Common myeloid progenitor, CD34-positive (primary cell): Measurements from ENCODE around the gene SCGB2B2.

Source experiments
- CTCF ChIA-PET: fragments of 350-600 bp; sonication (Branson Sonifier 250); formaldehyde crosslinking; loops from one replicate; lab custom pipeline; 2021; ENCODE audit warnings: antibody characterized with exemption; lab: Charles Lee
- POLR2A ChIA-PET: fragments of 350-600 bp; sonication (Branson Sonifier 250); formaldehyde crosslinking; loops from one replicate; lab custom pipeline; 2021; ENCODE audit warnings: antibody characterized with exemption; lab: Charles Lee
- DNase-seq, 3 donors: peaks; one replicate each; pipeline versions ENCODE4 v3.0.0 to v3.0.0-alpha.2; 2013
- H3K27ac ChIP-seq, 2 experiments: 1 replicate in 1 of 2; 2 replicates in 1 of 2; pipeline ENCODE4 v1.7.0; 2013; ENCODE audit warnings: inconsistent platforms in 2 of 2, low read length in 2 of 2, mild to moderate bottlenecking in 2 of 2, low read depth in 1 of 2, moderate library complexity in 1 of 2; ENCODE audit not compliant: severe bottlenecking in 2 of 2, insufficient read depth in 1 of 2, poor library complexity in 1 of 2
- H3K27me3 ChIP-seq, 5 experiments: replicated peaks in 2 of 5; 1 replicate in 3 of 5; 2 replicates in 2 of 5; pipeline versions ENCODE4 v1.6.1 to v1.7.0; 2013; ENCODE audit warnings: low read length in 4 of 5, mild to moderate bottlenecking in 2 of 5, moderate library complexity in 2 of 5, inconsistent platforms in 1 of 5; ENCODE audit not compliant: insufficient read depth in 5 of 5, control insufficient read depth in 4 of 5
- H3K36me3 ChIP-seq, 4 experiments: 1 replicate in 2 of 4; 2 replicates in 2 of 4; pipeline versions ENCODE4 v1.6.1 to v1.7.0; 2013; ENCODE audit warnings: low read length in 3 of 4, control low read depth in 1 of 4, mild to moderate bottlenecking in 1 of 4; ENCODE audit not compliant: control insufficient read depth in 4 of 4, insufficient read depth in 4 of 4
- H3K4me1 ChIP-seq, 4 experiments: 1 replicate in 3 of 4; 2 replicates in 1 of 4; pipeline versions ENCODE4 v1.6.1 to v1.7.1; 2013; ENCODE audit warnings: low read length in 3 of 4, mild to moderate bottlenecking in 3 of 4, control low read depth in 1 of 4, inconsistent platforms in 1 of 4, moderate library complexity in 1 of 4; ENCODE audit not compliant: control insufficient read depth in 4 of 4, insufficient read depth in 4 of 4; ENCODE audit errors: control extremely low read depth in 1 of 4
- H3K4me3 ChIP-seq, 7 experiments: 1 replicate in 4 of 7; 2 replicates in 3 of 7; pipeline versions ENCODE4 v1.5.1 to v1.7.0; 2013; ENCODE audit warnings: mild to moderate bottlenecking in 7 of 7, low read length in 6 of 7, moderate library complexity in 6 of 7, inconsistent platforms in 2 of 7, low read depth in 2 of 7, control low read depth in 1 of 7; ENCODE audit not compliant: insufficient read depth in 4 of 7, control insufficient read depth in 1 of 7; ENCODE audit errors: extremely low read depth in 1 of 7
- H3K9me3 ChIP-seq, 5 experiments: 1 replicate in 4 of 5; 2 replicates in 1 of 5; pipeline versions ENCODE4 v1.6.1 to v1.7.1; 2013; ENCODE audit warnings: low read length in 4 of 5, mild to moderate bottlenecking in 2 of 5, inconsistent platforms in 1 of 5, low read depth in 1 of 5, moderate library complexity in 1 of 5; ENCODE audit not compliant: control insufficient read depth in 4 of 5, insufficient read depth in 2 of 5; ENCODE audit errors: control extremely low read depth in 1 of 5
- WGBS: methylation state at CpG from one replicate; pipeline ENCODE4 v1.1.5; 2013; ENCODE audit not compliant: insufficient coverage; 5-methylcytosine and 5-hydroxymethylcytosine counted together

SCGB2B2 gene

DNA sequence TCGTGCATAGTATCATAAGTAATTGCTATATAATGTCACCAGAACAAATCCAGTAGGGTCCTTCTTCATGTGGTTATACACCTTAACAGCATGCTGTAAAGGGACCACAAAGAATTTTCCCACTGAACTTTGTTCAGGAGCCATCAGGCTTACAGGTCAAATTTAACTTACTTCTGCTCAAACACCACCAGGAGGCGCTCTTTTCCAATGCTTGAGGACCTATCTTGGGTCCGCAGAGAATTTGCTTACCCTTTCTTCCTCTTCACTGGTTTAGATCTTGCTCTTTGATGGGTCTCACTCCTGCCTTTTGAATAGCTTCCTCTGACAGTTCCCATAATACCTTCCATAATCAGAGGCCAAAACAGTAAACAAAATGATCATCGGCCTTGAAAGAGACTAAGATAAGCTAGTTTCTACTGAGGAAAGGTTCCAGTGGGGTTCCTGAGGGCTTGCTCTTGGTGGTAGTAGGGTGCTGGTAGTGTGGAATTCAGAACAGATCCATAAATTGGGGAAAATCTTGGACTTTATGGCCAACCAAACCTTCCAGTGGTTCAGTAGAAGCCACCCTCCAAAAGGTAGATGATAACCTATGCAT lies 37.4 kb downstream of the SCGB2B2 start:
- no peak overlapping the region for H3K27ac ChIP-seq
- whole genome bisulfite sequencing, result 0% methylated on average over 2 of the region's 4 CpGs
- H3K4me3 ChIP-seq, result no peak overlapping the region
- ChIA-PET CTCF (interaction anchor here (0.7 to 6.0 kb wide), 9 partner anchors 12 to 287 kb away, joined by 3 to 41 read pairs (median 3); partner anchors contain the start of gene ZNF302), POLR2A (no interaction called here)
- H3K36me3 ChIP-seq, result no peaks in the 10 kb centered on the region
- peak; percentile 70 to 85 (median 82) for DNase-seq
- H3K9me3 ChIP-seq, result peaks cover 0 to 16% (median 10%) of the 10 kb centered on the region in 5 experiments
- no peaks in the 10 kb centered on the region for H3K4me1 ChIP-seq
- peaks cover 0 to 2% (median 0%) of the 10 kb centered on the region in 5 experiments for H3K27me3 ChIP-seq

DNA sequence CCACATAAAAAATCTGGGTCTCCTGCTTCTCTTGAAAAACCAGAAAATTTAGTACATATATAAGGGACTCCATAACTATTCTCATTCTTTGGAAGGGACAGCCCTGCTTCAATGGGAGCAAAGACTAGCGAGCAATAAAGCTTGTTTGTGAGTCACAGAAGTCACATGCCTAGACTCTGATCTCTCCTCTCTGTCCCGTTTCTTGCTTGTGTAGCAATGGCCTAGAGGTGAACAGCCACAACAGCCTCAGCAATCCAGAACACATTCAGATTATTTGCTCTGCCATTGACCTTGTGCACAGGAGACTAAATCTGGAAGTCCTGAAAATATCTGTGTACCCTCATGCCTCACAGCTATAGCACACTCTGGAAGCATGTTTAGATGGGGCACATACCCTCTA lies 43.2 kb downstream of the SCGB2B2 start:
- DNase-seq, result no peak
- Histone ChIP-seq H3K4me1 (no peaks in the 10 kb centered on the region), H3K27me3 (peaks cover 0 to 2% (median 0%) of the 10 kb centered on the region in 5 experiments), H3K9me3 (peaks cover 0 to 31% (median 17%) of the 10 kb centered on the region in 5 experiments), H3K4me3 (no peak overlapping the region), H3K36me3 (no peaks in the 10 kb centered on the region), H3K27ac (no peak overlapping the region)
- ChIA-PET POLR2A (no interaction called here), CTCF (no interaction called here)
- 100% methylated on average over 2 of the region's 2 CpGs for WGBS
